Natural killer cell treated with Interleukin-12 subunit alpha and Interleukin-12 subunit beta and Interleukin-15 and Interleukin-18, amount 100 ng/mL, for 72 hours (primary cell): ENCODE data around the gene GJC2. TPM values are rescaled to one million over a fixed set of nuclear protein-coding genes. Genes with fewer than 3 reads are reported as not detected.
A peak's percentile ranks its signal among the peaks of the same experiment; 100 is the strongest.

Experiments used
- ATAC-seq, 2 donors: fragments of 150-1000 bp; cut with Tn5 transposase in 1 of 2; sonication (Bioruptor Pico), chemical (Tn5 transposase) in 1 of 2; 2 replicates each; pipeline ENCODE4 v1.10.0; 2021
- DNase-seq: peaks from one replicate; pipeline ENCODE4 v3.0.0; 2022; ENCODE audit warnings: low spot score
- H3K27ac Mint-ChIP-seq, 2 donors: 1 replicate in 1 of 2; 2 replicates in 1 of 2; pipeline ENCODE4 v1.8.0; 2022; ENCODE audit warnings: mixed read lengths in 2 of 2, mild to moderate bottlenecking in 1 of 2, moderate library complexity in 1 of 2
- H3K27me3 Mint-ChIP-seq, 2 donors: 1 replicate in 1 of 2; 2 replicates in 1 of 2; pipeline ENCODE4 v1.8.0; 2022; ENCODE audit warnings: mixed read lengths in 2 of 2
- H3K36me3 Mint-ChIP-seq: one replicate; pipeline ENCODE4 v1.8.0; 2022; ENCODE audit warnings: mixed read lengths
- H3K4me1 Mint-ChIP-seq, 2 donors: 1 replicate in 1 of 2; 2 replicates in 1 of 2; pipeline ENCODE4 v1.8.0; 2022; ENCODE audit warnings: low read depth in 2 of 2, mixed read lengths in 2 of 2, mild to moderate bottlenecking in 1 of 2
- H3K4me3 Mint-ChIP-seq: one replicate; pipeline ENCODE4 v1.8.0; 2022; ENCODE audit warnings: mixed read lengths
- H3K9me3 Mint-ChIP-seq: 2 replicates; pipeline ENCODE4 v1.8.0; 2022; ENCODE audit warnings: mixed read lengths
- total RNA-seq, 2 donors: library from RNA; stranded (reverse); gene quantifications; one replicate each; pipeline ENCODE4 v1.2.3, GENCODE V29; 2022

The GJC2 gene
- total RNA-seq, 2 donors from 2014 or later: 2.1 to 2.2 TPM

DNA sequence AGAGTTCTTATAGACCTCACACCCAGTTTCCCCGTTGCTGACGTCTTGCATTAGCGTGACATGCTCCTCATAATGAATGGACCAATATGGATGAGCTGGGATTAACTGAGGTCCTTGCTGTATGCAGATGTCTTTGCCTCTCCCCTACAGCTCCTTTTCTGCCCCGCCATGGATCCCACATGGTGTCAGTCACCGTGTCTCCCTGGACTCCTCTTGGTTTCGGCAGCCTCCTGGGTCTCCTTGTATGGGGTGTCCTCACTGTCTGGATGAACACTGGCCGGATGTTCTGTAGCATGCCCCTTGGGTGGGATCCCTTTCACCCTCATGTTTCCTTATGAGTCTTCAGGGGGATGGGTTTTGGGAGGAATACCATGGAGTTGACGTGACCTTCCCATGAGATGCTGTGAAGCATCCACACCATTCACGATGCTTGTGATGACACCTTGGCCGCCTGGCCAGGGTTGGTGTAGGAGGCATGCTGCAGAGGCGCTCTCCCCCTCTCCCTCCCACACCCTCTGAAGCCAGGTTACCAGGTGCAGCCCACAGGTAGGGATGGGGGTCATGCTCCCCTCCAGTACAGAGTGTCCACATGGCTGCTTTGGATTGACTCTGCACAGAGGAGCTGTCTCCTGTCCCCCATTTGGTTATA, 4.4 kb downstream of the GJC2 start:
- Mint-ChIP-seq H3K27ac (no peak overlapping the region), H3K27me3 (no peaks in the 10 kb centered on the region), H3K4me3 (no peak overlapping the region), H3K4me1 (peaks cover 0 to 9% of the 10 kb centered on the region in 2 donors), H3K36me3 (no peaks in the 10 kb centered on the region), H3K9me3 (no peaks in the 10 kb centered on the region)
- no peak for ATAC-seq
- DNase-seq: no peak

DNA sequence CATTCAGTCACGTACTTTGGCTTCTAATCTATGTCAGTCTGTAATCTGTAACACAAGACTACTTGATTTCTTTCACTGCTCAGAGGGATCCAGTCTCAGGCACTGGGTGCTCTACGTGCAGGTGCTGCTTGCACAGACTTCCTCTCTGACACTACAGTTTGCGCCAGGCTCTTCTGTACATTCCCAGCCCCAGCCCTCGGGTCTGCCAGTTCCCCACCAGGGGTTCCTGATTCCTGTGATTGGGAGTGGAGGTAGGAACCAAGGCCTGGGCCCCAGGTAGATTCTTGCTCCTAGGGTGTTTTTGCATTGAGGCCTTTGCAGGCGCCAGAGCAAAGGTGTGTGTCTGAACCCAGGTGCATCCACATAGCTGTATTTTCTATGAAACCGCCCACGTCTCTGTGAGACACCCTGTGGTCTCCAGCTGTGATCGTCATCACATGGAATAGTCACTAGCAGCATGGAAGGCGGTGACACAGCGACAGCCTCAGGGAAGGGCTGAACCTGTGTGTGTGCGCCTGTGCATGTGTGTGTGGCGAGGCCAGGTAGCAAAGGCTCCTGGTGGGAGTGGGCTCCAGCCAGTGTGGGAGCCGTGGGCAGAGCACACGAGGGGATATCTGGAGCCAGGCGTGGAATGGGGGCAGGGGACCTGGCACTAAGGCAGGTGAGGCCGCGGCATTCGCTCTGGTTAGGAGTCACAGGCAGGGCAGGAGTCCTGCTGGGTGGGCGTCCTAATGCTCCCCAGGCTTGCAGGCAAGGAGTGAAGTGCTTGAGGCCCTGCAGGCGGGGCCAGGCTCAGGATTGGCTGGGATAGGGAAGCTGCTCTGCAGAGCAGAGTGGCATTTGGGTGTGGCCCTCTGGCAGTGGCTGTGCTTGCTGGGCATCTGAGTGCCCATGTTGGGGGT, 5.2 kb downstream of the GJC2 start:
- Mint-ChIP-seq H3K9me3 (no peaks in the 10 kb centered on the region), H3K4me3 (no peak overlapping the region), H3K27me3 (no peaks in the 10 kb centered on the region), H3K27ac (no peak overlapping the region), H3K36me3 (no peaks in the 10 kb centered on the region), H3K4me1 (peaks cover 0 to 9% of the 10 kb centered on the region in 2 donors)
- DNase-seq: peak; percentile 49
- ATAC-seq: no peak

DNA sequence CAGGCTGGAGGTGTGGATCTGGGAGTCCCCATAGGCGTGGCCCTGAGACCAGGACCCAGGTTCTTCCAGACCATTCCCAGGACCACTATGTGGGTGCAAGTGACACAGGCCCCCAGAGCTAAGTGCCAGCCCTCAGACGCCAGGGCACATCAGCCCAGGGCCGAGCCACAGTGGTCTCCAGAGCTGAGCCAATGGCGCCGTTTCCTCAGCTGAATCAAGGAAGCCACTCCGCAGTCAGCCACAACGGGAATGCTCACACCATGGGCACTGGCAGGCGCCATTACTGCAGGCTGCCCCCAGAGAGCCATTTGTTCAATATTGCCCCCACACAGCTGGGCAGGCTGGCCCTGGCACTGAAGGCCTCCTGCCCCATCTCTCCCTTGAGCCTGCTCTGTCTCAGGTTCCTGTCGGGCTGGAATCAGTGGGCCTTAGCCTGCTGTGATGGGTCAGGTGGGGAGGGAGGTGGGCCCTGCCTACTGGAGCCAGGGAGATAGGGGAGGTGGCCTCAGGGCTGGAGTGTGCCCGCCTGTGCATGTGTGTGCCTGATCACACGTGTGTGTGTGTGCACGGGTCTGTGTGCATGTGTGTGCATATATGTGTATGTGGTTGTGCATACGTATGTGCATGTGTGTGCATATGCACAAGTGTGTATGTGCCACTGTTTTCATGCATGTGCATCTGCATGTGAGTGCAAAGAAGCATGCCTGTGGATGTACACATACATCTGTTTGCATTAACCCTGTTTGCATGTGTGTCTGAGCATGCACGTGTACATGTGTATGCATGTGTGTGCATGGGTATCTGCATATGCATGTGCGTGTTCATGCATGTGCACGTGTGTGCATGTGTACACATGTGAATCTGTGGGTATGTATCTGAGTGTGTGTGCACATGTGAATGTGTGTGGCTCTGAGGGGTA, 6.1 kb downstream of the GJC2 start:
- ATAC-seq (no peak), DNase-seq (peak; percentile 52)
- Mint-ChIP-seq H3K36me3 (no peaks in the 10 kb centered on the region), H3K9me3 (no peaks in the 10 kb centered on the region), H3K4me1 (peaks cover 0 to 9% of the 10 kb centered on the region in 2 donors), H3K4me3 (no peak overlapping the region), H3K27ac (no peak overlapping the region), H3K27me3 (no peaks in the 10 kb centered on the region)

DNA sequence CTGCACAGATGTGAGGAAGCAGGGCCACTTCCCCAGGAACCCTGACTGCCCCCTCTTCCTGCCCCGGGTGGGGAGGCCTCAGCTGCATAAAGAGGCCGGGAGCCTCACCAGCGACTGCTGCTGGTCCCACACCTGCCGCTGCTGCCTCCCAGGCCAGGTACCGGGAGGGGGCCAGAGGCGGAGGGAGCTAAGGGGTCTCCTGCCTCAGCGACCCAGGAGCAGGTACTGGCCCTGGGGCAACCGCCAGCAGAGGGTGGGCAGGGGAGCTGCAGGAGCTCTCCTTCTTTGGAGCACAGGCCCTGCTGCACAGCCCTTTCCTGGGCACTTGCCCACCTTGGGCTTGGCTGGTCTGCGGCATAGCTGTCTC, 6.8 kb downstream of the GJC2 start:
- H3K27me3 Mint-ChIP-seq: no peaks in the 10 kb centered on the region
- peak; percentile 45 for DNase-seq
- no peaks in the 10 kb centered on the region for H3K9me3 Mint-ChIP-seq
- H3K27ac Mint-ChIP-seq: no peak overlapping the region
- peaks cover 0 to 6% of the 10 kb centered on the region in 2 donors for H3K4me1 Mint-ChIP-seq
- no peak for ATAC-seq
- no peaks in the 10 kb centered on the region for H3K36me3 Mint-ChIP-seq
- H3K4me3 Mint-ChIP-seq: no peak overlapping the region

DNA sequence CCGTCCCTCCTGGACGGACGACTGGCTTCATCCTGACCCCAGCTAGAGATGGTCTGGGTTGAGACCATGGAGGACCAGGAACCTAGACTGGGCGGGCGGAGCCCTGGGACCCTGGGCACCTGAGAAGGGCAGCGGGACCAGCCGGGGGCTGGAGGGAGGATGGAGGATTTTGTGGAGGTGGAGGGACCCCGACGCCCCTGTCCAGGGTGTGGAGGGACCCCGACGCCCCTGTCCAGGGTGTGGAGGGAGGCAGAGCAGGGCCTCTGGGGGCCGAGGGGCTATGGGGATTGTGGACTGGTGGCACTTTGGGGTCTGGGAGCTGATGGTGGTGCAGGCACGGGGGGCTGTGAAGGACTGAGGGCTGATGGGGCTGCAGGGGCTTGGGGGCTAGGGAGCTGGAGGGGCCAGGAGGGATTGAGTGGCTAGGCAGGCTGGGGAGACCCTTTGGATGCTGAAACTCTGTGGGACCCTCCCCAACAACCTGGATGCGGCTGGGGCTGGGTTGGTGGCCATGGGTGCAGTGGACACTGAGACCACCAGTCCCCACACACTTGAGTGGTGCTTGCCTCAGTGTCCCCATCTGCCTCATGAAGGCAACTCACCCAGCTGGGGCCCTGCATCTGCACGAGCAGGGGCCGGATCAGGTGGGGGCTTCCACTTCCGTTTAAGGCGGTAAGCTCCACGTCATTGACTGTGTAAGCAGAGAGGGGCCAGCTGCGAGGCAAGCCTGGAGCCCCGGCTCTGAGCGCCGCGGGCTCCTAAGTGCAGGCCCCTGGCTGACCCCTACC, 7.4 kb downstream of the GJC2 start:
- Mint-ChIP-seq H3K4me3 (no peak overlapping the region), H3K9me3 (no peaks in the 10 kb centered on the region), H3K36me3 (no peaks in the 10 kb centered on the region), H3K4me1 (peaks cover 0 to 6% of the 10 kb centered on the region in 2 donors), H3K27me3 (no peaks in the 10 kb centered on the region), H3K27ac (no peak overlapping the region)
- DNase-seq (peak; percentile 58), ATAC-seq (no peak)

DNA sequence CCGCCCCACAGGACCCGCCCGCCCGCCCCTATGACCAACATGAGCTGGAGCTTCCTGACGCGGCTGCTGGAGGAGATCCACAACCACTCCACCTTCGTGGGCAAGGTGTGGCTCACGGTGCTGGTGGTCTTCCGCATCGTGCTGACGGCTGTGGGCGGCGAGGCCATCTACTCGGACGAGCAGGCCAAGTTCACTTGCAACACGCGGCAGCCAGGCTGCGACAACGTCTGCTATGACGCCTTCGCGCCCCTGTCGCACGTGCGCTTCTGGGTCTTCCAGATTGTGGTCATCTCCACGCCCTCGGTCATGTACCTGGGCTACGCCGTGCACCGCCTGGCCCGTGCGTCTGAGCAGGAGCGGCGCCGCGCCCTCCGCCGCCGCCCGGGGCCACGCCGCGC, 8.0 kb downstream of the GJC2 start:
- ATAC-seq (no peak), DNase-seq (no peak)
- Mint-ChIP-seq H3K36me3 (no peaks in the 10 kb centered on the region), H3K27me3 (no peaks in the 10 kb centered on the region), H3K4me3 (no peak overlapping the region), H3K9me3 (no peaks in the 10 kb centered on the region), H3K27ac (no peak overlapping the region), H3K4me1 (peaks cover 0 to 4% of the 10 kb centered on the region in 2 donors)

DNA sequence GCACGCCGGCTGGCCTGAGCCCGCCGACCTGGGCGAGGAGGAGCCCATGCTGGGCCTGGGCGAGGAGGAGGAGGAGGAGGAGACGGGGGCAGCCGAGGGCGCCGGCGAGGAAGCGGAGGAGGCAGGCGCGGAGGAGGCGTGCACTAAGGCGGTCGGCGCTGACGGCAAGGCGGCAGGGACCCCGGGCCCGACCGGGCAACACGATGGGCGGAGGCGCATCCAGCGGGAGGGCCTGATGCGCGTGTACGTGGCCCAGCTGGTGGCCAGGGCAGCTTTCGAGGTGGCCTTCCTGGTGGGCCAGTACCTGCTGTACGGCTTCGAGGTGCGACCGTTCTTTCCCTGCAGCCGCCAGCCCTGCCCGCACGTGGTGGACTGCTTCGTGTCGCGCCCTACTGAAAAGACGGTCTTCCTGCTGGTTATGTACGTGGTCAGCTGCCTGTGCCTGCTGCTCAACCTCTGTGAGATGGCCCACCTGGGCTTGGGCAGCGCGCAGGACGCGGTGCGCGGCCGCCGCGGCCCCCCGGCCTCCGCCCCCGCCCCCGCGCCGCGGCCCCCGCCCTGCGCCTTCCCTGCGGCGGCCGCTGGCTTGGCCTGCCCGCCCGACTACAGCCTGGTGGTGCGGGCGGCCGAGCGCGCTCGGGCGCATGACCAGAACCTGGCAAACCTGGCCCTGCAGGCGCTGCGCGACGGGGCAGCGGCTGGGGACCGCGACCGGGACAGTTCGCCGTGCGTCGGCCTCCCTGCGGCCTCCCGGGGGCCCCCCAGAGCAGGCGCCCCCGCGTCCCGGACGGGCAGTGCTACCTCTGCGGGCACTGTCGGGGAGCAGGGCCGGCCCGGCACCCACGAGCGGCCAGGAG, 8.6 kb downstream of the GJC2 start:
- DNase-seq (no peak), ATAC-seq (no peak)
- Mint-ChIP-seq H3K4me1 (no peaks in the 10 kb centered on the region), H3K36me3 (no peaks in the 10 kb centered on the region), H3K9me3 (no peaks in the 10 kb centered on the region), H3K4me3 (no peak overlapping the region), H3K27ac (no peak overlapping the region), H3K27me3 (no peaks in the 10 kb centered on the region)

DNA sequence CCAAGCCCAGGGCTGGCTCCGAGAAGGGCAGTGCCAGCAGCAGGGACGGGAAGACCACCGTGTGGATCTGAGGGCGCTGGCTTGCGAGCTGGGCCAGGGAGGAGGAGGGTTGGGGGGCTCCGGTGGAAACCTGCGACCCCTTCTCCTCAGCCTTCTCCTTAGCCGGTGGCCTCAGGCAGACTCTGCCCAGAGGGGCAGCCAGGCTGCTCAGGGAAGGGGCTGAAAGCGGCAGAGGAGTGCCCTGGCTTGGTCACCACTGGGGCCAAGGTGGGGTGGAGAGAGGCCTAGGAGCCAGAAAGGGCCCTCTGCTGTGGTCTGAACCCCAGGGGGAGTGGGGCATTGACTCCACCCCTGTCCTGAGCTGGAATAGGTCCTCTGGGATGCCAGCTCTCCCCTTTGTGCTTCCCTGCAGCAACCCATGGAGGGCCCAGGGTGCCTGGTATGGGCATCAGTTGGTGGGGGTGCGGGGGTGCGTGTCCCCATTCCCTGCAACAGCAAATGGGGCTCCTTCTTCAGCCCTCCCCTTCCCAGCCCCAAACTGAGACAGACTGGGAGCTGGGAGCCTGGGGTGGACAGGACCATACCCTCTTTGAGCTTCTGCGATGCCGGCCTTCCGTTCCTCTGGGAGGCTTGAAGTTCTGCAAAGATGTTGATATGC, 9.4 kb downstream of the GJC2 start:
- H3K27ac Mint-ChIP-seq: no peak overlapping the region
- H3K27me3 Mint-ChIP-seq: no peaks in the 10 kb centered on the region
- DNase-seq (no peak), ATAC-seq (no peak)
- H3K4me3 Mint-ChIP-seq: no peak overlapping the region
- H3K4me1 Mint-ChIP-seq: peaks cover under 1 to 2% of the 10 kb centered on the region in 2 donors
- no peaks in the 10 kb centered on the region for H3K9me3 Mint-ChIP-seq
- no peaks in the 10 kb centered on the region for H3K36me3 Mint-ChIP-seq

DNA sequence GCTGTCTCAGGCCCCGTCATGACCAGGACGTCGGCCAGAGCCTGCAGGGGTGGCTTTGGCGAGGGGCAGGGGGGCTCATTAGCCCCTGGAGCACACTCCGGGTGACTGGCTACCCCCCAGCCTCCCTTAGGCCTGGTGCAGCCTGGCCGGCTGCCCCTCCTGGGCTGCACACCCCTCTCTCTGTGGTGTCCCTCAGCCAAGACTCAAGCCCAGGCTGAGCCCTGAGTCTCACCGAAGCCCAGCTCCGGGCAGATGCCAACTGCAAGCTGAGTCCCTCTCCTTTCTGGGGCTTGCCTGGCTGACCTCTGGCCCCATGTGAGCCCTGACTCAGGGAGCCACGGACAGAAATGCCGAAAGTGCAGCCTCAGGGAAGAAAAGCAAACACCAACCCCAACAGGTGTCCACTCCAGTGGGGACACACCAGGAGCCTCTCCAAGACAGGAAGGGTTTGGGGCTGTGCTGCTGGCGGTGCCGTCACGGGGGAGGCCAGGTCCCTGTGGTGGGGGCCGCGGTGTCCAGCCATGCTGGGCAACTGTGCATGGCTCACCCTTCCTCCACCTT, 10.6 kb downstream of the GJC2 start:
- Mint-ChIP-seq H3K36me3 (no peaks in the 10 kb centered on the region), H3K27ac (no peak overlapping the region)
- DNase-seq: no peak

DNA sequence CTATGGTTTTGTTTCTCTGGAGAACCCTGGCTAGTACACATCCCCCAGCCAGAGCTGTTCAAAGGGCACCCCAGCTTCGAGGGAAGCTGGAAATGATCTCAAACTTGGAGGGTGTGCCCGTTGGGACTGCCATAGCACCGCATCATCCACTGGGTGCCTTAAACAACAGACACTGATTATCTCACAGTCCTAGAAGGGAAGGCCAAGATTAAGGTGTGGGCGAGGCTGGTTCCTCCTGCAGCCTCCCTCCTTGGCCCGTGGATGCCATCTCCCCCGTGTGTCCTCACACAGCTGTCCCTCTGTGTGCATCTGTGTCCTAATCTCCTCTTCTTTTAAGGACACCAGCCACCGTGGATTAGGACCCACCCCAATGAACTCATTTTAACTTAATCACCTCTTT, 11.6 kb downstream of the GJC2 start:
- Mint-ChIP-seq H3K4me3 (no peak overlapping the region), H3K4me1 (peaks cover 11 to 14% of the 10 kb centered on the region in 2 donors), H3K27ac (no peak overlapping the region), H3K27me3 (no peaks in the 10 kb centered on the region), H3K36me3 (no peaks in the 10 kb centered on the region), H3K9me3 (no peaks in the 10 kb centered on the region)
- ATAC-seq (no peak), DNase-seq (no peak)

More for the DNA sequence above, 10.6 kb downstream of the GJC2 start:
- no peaks in the 10 kb centered on the region for H3K9me3 Mint-ChIP-seq
- no peaks in the 10 kb centered on the region for H3K27me3 Mint-ChIP-seq
- no peak overlapping the region for H3K4me3 Mint-ChIP-seq
- no peak for ATAC-seq
- H3K4me1 Mint-ChIP-seq: peaks cover 11 to 14% of the 10 kb centered on the region in 2 donors

DNA sequence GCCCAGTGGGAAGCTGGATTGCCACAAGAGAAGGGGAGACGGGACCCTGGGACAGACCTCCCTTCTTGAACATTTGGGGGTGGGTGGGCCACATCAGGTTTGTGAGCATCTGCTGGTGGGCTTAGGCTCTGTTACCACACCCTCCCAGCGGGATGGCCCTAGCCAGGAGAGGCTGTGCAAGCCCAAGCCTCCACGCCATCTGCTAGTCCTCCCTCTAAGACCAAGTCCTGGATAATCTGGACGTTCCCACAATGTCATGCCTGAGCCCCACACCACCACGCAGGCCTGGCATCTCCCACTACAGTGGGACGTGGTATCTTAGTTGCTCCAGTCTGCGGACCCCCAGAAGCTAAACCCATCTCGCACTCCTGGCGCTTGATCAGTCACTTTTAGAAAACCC, 12.1 kb downstream of the GJC2 start:
- no peak for DNase-seq
- Mint-ChIP-seq H3K9me3 (no peaks in the 10 kb centered on the region), H3K4me1 (peaks cover 15 to 18% of the 10 kb centered on the region in 2 donors), H3K27me3 (no peaks in the 10 kb centered on the region), H3K27ac (no peak overlapping the region), H3K36me3 (no peaks in the 10 kb centered on the region), H3K4me3 (no peak overlapping the region)
- no peak for ATAC-seq
